ENCODE data around the gene ARID3C. TPM values are rescaled to one million over a fixed set of nuclear protein-coding genes. Genes with fewer than 3 reads are reported as not detected.

The ARID3C gene
- total and polyA plus RNA-seq, 2 of the 8 experiments (the other 6 are each of a cell fraction or from before 2014, with no cell fraction given): 0.08 TPM; not detected in 1

DNA sequence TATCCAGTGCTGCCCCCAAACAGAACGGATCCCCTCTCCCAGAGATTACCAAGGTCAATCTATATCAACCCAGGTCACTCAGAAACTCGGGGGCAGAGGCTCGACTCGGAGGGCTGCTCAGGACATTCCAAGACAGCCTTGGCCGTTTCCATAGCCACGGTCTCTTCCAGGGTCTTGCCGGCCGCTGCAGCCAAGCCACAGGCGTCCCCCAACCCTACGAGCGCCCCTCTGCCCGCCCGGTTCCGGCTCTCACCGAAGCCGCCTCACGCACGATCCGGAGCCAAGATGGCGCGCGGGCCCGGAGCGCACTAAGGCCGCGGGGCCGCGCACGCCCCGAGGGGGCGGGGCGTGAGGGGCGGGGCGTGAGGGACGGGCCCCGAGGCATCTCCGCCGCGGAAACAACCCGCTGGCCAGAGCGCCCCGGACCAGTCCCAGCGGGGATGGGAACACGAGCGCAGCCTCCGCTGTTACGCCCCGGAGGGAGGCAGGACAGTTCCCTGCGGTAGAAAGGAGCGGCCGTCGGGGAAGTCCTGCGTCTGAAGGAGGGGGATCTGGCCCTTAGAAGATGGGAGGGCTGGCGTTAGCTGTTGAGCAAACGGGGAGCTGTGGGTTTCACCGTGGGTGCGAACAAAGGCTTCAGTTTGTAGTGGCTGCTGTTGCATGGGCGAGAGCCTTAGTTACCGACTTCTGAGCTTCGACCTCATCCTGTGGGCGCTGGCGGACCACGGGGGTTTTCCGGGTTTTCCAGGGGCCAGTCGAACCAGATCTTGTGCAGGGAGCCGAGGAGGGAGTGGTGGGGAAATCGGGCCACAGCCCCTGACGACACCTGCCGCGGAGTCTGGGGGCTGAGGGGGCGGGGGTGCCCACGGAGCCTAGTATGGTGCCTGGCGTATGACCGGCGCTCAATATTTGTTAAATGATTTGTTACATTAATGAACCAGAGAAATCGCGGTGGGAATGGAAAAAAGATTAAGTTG, 16.8 kb downstream of the ARID3C start, which contains the start of gene RPP25L (continued):
- TF ChIP-seq ASH2L (IDR thresholded peaks at IDR 0.05; ENCODE audit: low read length) (peak; percentile 29), CEBPB (IDR thresholded peaks at IDR 0.05; ENCODE audit: low read depth, low read length) (no peak), SP4 (IDR thresholded peaks at IDR 0.05; ENCODE audit: low read length) (0 out of 2 replicates have a peak, but pooled peaks have one; percentile 16), SIN3A (conservative IDR thresholded peaks at IDR 0.05 in 1 of 2, IDR thresholded peaks at IDR 0.05 in 1 of 2; ENCODE audit: low read depth in 1 of 2, low read length in 2 of 2) (0 out of 4 replicates have a peak, but pooled peaks of 1 of the 2 experiments have one; percentile 45), TEAD4 (IDR thresholded peaks at IDR 0.05; ENCODE audit: low read depth, low read length) (no peak), CBX8 (IDR thresholded peaks at IDR 0.05; ENCODE audit: borderline replicate concordance, low read depth, low read length) (no peak), KDM1A (IDR thresholded peaks at IDR 0.05; ENCODE audit: borderline replicate concordance, low read length) (no peak; the same call in 1 of the 2 replicates), BRCA1 (IDR thresholded peaks at IDR 0.05; ENCODE audit: low read depth, low read length) (no peak), BACH1 (IDR thresholded peaks at IDR 0.05; ENCODE audit: low read length) (no peak; the same call in 1 of the 2 replicates), POLR2A (IDR thresholded peaks at IDR 0.05; ENCODE audit: control extremely low read depth in 1 of 2, low read depth in 2 of 2, low read length in 2 of 2) (peak in 1 of 2 experiments; percentile 44; a peak in 1 of 3 replicates), YY1 (IDR thresholded peaks at IDR 0.05; ENCODE audit: low read depth, low read length) (peak; percentile 91), EZH2 (IDR thresholded peaks at IDR 0.05; ENCODE audit: low read depth, low read length, severe bottlenecking) (no peak), HDAC2 (IDR thresholded peaks at IDR 0.05; ENCODE audit: borderline replicate concordance in 1 of 2, low read depth in 2 of 2, low read length in 2 of 2) (peak in 1 of 2 experiments; percentile 40; a peak in 1 of 4 replicates), CHD1 (IDR thresholded peaks at IDR 0.05; ENCODE audit: low read depth, low read length) (no peak), BCL11A (IDR thresholded peaks at IDR 0.05; ENCODE audit: low read depth in 2 of 2, low read length in 2 of 2) (no peak), USF2 (IDR thresholded peaks at IDR 0.05; ENCODE audit: low read length) (no peak)
- TF ChIP-seq, protein P1, sequence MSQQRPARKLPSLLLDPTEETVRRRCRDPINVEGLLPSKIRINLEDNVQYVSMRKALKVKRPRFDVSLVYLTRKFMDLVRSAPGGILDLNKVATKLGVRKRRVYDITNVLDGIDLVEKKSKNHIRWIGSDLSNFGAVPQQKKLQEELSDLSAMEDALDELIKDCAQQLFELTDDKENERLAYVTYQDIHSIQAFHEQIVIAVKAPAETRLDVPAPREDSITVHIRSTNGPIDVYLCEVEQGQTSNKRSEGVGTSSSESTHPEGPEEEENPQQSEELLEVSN (IDR thresholded peaks at IDR 0.05): peak; percentile 36
- TF ChIP-seq, protein P2, sequence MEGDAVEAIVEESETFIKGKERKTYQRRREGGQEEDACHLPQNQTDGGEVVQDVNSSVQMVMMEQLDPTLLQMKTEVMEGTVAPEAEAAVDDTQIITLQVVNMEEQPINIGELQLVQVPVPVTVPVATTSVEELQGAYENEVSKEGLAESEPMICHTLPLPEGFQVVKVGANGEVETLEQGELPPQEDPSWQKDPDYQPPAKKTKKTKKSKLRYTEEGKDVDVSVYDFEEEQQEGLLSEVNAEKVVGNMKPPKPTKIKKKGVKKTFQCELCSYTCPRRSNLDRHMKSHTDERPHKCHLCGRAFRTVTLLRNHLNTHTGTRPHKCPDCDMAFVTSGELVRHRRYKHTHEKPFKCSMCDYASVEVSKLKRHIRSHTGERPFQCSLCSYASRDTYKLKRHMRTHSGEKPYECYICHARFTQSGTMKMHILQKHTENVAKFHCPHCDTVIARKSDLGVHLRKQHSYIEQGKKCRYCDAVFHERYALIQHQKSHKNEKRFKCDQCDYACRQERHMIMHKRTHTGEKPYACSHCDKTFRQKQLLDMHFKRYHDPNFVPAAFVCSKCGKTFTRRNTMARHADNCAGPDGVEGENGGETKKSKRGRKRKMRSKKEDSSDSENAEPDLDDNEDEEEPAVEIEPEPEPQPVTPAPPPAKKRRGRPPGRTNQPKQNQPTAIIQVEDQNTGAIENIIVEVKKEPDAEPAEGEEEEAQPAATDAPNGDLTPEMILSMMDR (IDR thresholded peaks at IDR 0.05; ENCODE audit: control extremely low read depth in 1 of 3, insufficient read depth in 1 of 3, low read depth in 1 of 3, low read length in 3 of 3): peak in 1 of 3 experiments; percentile 3; a peak in 1 of 4 replicates
